Esophagus squamous epithelium (tissue), 5 donors: ENCODE results near the gene ALG2. TPM values are rescaled to one million over a fixed set of nuclear protein-coding genes. Genes with fewer than 3 reads are reported as not detected.

Source experiments
- DNase-seq: peaks from one replicate; lab custom pipeline; 2025; lab: John Stamatoyannopoulos, UW
- H3K27ac ChIP-seq, 4 donors: fragments of 200-600 bp; sonication (generic); one replicate each; pipeline ENCODE4 v1.5.1; 2016 to 2019; ENCODE audit warnings: mild to moderate bottlenecking in 1 of 4
- H3K27me3 ChIP-seq, 4 donors: fragments of 200-600 bp; sonication (generic); 1 replicate in 3 of 4; 2 replicates in 1 of 4; pipeline versions ENCODE4 v1.5.1 to v1.6.0; 2017 to 2021; ENCODE audit warnings: antibody characterized with exemption in 1 of 4
- H3K36me3 ChIP-seq, 3 donors: fragments of 200-600 bp; sonication (generic); one replicate each; pipeline ENCODE4 v1.5.1; 2016 to 2019
- H3K4me1 ChIP-seq, 3 donors: fragments of 200-600 bp; sonication (generic); one replicate each; pipeline ENCODE4 v1.5.1; 2017 to 2019
- H3K4me3 ChIP-seq, 4 donors: fragments of 200-600 bp; sonication (generic); 1 replicate in 3 of 4; 2 replicates in 1 of 4; pipeline ENCODE4 v1.5.1; 2016 to 2019; ENCODE audit warnings: mild to moderate bottlenecking in 2 of 4, moderate library complexity in 1 of 4
- H3K9me3 ChIP-seq, 3 donors: fragments of 200-600 bp; sonication (generic); one replicate each; pipeline ENCODE4 v1.5.1; 2016 to 2019
- CTCF ChIP-seq, 6 experiments: fragments of 450-650 bp in 4 of 6; fragments of 200-600 bp in 2 of 6; sonication (generic) in 2 of 6; IDR thresholded peaks; one replicate each; pipeline ENCODE4 v1.5.1; 2016 to 2019; ENCODE audit warnings: antibody characterized with exemption in 6 of 6, mild to moderate bottlenecking in 4 of 6, moderate library complexity in 4 of 6
- POLR2A ChIP-seq, 4 donors: fragments of 450-650 bp; IDR thresholded peaks; one replicate each; pipeline ENCODE4 v1.6.1; 2017; ENCODE audit warnings: antibody characterized with exemption in 4 of 4, mild to moderate bottlenecking in 4 of 4, moderate library complexity in 3 of 4
- WGBS, 2 donors: methylation state at CpG; one replicate each; pipeline ENCODE4 v1.1.5; 2018; 5-methylcytosine and 5-hydroxymethylcytosine counted together
- intact Hi-C: fragments of 100-400 bp; cut with DNase I; formaldehyde crosslinking; loops from one replicate; pipeline ENCODE4 v1.15.0; 2022
- total RNA-seq, 4 donors: library from RNA; depleted of rRNA; stranded (reverse); fragments of >200 nt; gene quantifications; one replicate each; pipeline ENCODE4 v1.1.0, GENCODE V29; 2016
- donor health status: DM: yes; HTN: yes; CAD: no.

The ALG2 gene
- total RNA-seq, 4 donors from 2014 or later, result 19.2 to 28.4 (median 25.1) TPM

- TF ChIP-seq CTCF (IDR thresholded peaks at IDR 0.05), result no peak
- TF ChIP-seq POLR2A (IDR thresholded peaks at IDR 0.05), result no peak
- Histone ChIP-seq H3K4me1 (peaks cover 11 to 45% (median 29%) of the 10 kb centered on the region in 3 donors), H3K36me3 (peaks cover 0 to 45% (median 0%) of the 10 kb centered on the region in 3 donors), H3K27me3 (no peaks in the 10 kb centered on the region), H3K4me3 (peak overlapping the region in 2 of 4 donors; percentile 82 to 100), H3K27ac (no peak overlapping the region), H3K9me3 (no peaks in the 10 kb centered on the region)
- WGBS, 2 donors, result 78% methylated on average over 4 of the region's 4 CpGs
- DNase-seq, result no peak
- intact Hi-C loops, result no loop called here
These were observed 1.7 kb downstream of the ALG2 start for GRCh38 chr9:99220011-99220410.

- H3K4me1 ChIP-seq, result peaks cover 0 to 21% (median 13%) of the 10 kb centered on the region in 3 donors
- 92 to 100% methylated on average over 1 of the region's 1 CpG for WGBS, 2 donors
- H3K9me3 ChIP-seq, result no peaks in the 10 kb centered on the region
- no peak overlapping the region for H3K4me3 ChIP-seq
- H3K27me3 ChIP-seq, result no peaks in the 10 kb centered on the region
- intact Hi-C loops, result no loop called here
- no peak for DNase-seq
- TF ChIP-seq CTCF (IDR thresholded peaks at IDR 0.05) (no peak), POLR2A (IDR thresholded peaks at IDR 0.05) (no peak)
- peaks cover 0 to 41% (median 0%) of the 10 kb centered on the region in 3 donors for H3K36me3 ChIP-seq
- no peak overlapping the region for H3K27ac ChIP-seq
These were observed 5.7 kb downstream of the ALG2 start for GRCh38 chr9:99216073-99216472.

GRCh38 chr9:99213197-99213596 lies 8.5 kb downstream of the ALG2 start:
- peaks cover 0 to 7% (median 7%) of the 10 kb centered on the region in 3 donors for H3K9me3 ChIP-seq
- no peaks in the 10 kb centered on the region for H3K27me3 ChIP-seq
- intact Hi-C loops, result no loop called here
- H3K36me3 ChIP-seq, result peaks cover 0 to 35% (median 0%) of the 10 kb centered on the region in 3 donors
- no peaks in the 10 kb centered on the region for H3K4me1 ChIP-seq
- DNase-seq, result no peak
- no peak overlapping the region for H3K27ac ChIP-seq
- TF ChIP-seq POLR2A (IDR thresholded peaks at IDR 0.05) (no peak), CTCF (IDR thresholded peaks at IDR 0.05) (no peak)
- no peak overlapping the region for H3K4me3 ChIP-seq
- WGBS, 2 donors, result 72 to 100% methylated on average over 1 of the region's 1 CpG

DNA sequence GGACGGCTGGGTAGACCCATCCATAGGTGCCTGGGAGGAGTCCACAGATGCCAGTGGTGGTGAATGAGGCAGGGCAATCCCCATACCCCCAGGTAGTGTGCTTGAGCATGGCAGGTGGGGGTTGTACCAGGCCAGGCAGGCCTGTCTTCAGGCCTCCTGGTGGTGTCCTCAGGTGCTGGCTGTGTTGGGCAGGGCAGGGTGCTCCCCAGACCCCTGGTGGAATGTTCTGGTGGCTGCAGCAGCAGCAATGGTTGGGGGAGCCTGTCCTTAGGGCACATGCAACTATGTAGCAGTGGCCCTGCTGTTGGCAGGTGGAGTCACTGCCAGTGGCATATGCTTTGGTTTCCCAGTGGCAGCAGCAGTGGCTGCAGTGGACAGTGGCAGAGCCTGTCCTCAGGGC lies 10.0 kb downstream of the ALG2 start:
- intact Hi-C loops, result no loop called here

GRCh38 chr9:99210572-99210971 lies 11.2 kb downstream of the ALG2 start:
- TF ChIP-seq POLR2A (IDR thresholded peaks at IDR 0.05), result no peak
- TF ChIP-seq CTCF (IDR thresholded peaks at IDR 0.05), result no peak

More for the DNA sequence above, 10.0 kb downstream of the ALG2 start:
- DNase-seq, result no peak
- no peaks in the 10 kb centered on the region for H3K4me1 ChIP-seq
- no peak overlapping the region for H3K27ac ChIP-seq
- H3K4me3 ChIP-seq, result no peak overlapping the region
- H3K27me3 ChIP-seq, result no peaks in the 10 kb centered on the region
- H3K36me3 ChIP-seq, result peaks cover 0 to 22% (median 0%) of the 10 kb centered on the region in 3 donors
- TF ChIP-seq POLR2A (IDR thresholded peaks at IDR 0.05) (no peak), CTCF (IDR thresholded peaks at IDR 0.05) (no peak)
- WGBS, 2 donors, result 100% methylated on average over 1 of the region's 1 CpG
- peaks cover 0 to 7% (median 7%) of the 10 kb centered on the region in 3 donors for H3K9me3 ChIP-seq

More at GRCh38 chr9:99210572-99210971, 11.2 kb downstream of the ALG2 start:
- Histone ChIP-seq H3K9me3 (peaks cover 0 to 7% (median 7%) of the 10 kb centered on the region in 3 donors), H3K27me3 (no peaks in the 10 kb centered on the region), H3K36me3 (peaks cover 0 to 15% (median 0%) of the 10 kb centered on the region in 3 donors), H3K4me3 (no peak overlapping the region), H3K27ac (no peak overlapping the region), H3K4me1 (no peaks in the 10 kb centered on the region)
- DNase-seq, result no peak
- intact Hi-C loops, result no loop called here
